GM10266 (cell line): ENCODE results near the gene LZTS3.

ENCODE experiments used
- DNase-seq: peaks from one replicate; pipeline ENCODE4 v3.0.0; 2012; ENCODE audit errors: extremely low spot score
- CTCF ChIP-seq: IDR thresholded peaks from 2 replicates; pipeline ENCODE4 v1.5.1; 2012; ENCODE audit warnings: mild to moderate bottlenecking, low read depth; ENCODE audit not compliant: control insufficient read depth, insufficient read depth; ENCODE audit errors: missing control alignments

LZTS3 gene

GRCh38 chr20:3209257-3209945 is 36.1 kb upstream of the LZTS3 start, which contains the start of gene ITPA:
Gene ITPA, plus strand, starts transcription at chr20:3209498. Its CDS starts 54 bp downstream, at chr20:3209552.
- DNase-seq = peak; percentile 82
- no peak for TF ChIP-seq CTCF

GRCh38 chr20:3208786-3209256 is 35.5 kb upstream of the LZTS3 start:
- DNase-seq = no peak
- TF ChIP-seq CTCF = no peak

GRCh38 chr20:3204124-3204794 is 30.9 kb upstream of the LZTS3 start, which contains the start of gene DDRGK1:
Gene DDRGK1, minus strand, starts transcription at chr20:3204682. Its CDS starts 55 bp downstream, at chr20:3204627.
- DNase-seq = peak; percentile 95
- no peak for TF ChIP-seq CTCF

GRCh38 chr20:3203315-3204123 is 30.2 kb upstream of the LZTS3 start:
- TF ChIP-seq CTCF = no peak
- peak; percentile 70 for DNase-seq

GRCh38 chr20:3202965-3203314 is 29.6 kb upstream of the LZTS3 start:
- no peak for TF ChIP-seq CTCF
- DNase-seq = no peak

- no peak for DNase-seq
- TF ChIP-seq CTCF = no peak
Measured at GRCh38 chr20:3199976-3200755, 26.8 kb upstream of the LZTS3 start.
